Fibroblast of skin of left quadriceps (primary cell): ENCODE results near the gene IMP3.

Experiments used
- DNase-seq, 2 experiments: peaks; one replicate each; pipeline ENCODE4 v3.0.0-alpha.2; 2013; ENCODE audit warnings: low read depth in 2 of 2

IMP3 gene

GRCh38 chr15:75672646-75673425 is 32.8 kb upstream of the IMP3 start:
- DNase-seq: peak; percentile 57 to 67

DNA sequence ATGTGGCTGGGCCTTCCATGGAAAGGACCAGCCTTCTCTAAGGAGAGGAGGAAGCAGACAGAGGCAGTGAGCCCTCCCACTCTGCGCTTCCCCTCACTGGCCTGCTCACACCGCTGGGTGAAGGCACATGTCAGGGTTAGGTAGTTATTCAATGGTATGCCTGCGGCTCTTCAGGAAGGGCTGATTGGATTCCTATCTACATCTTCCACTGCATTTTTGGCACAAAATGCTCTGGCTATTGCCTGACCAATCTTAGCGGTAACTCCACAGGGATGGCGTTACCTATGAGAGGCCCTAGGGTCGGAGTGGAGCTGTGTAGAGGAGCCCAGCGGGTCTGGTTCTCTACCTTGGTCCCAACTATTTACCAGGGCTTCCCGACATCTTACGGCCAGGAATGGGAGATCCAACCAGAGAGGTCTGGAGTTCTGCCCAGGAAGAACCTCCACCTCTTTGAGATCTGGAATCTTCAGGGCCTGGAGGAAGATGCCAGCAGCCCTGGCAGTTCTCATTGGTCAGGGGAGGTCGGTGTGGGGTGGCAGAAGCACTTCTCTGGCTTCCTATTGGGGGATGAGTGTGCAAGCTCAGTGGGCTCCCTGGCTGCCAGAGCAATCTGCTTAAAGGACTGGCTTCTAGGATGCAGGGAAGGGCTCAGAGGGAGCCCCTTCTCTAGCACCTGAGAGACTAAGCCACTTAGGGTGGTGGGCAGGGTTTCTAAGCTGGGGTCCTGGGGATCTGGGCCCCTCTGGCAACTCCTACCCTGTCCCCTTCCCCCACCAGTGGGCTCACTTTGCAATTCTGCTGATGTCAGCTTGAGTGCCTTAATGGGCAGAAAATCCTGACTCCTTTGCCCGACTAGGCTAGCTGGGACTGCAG is 31.9 kb upstream of the IMP3 start:
- DNase-seq: no peak

- DNase-seq: no peak
These were observed 29.8 kb upstream of the IMP3 start for GRCh38 chr15:75669879-75670212.

DNA sequence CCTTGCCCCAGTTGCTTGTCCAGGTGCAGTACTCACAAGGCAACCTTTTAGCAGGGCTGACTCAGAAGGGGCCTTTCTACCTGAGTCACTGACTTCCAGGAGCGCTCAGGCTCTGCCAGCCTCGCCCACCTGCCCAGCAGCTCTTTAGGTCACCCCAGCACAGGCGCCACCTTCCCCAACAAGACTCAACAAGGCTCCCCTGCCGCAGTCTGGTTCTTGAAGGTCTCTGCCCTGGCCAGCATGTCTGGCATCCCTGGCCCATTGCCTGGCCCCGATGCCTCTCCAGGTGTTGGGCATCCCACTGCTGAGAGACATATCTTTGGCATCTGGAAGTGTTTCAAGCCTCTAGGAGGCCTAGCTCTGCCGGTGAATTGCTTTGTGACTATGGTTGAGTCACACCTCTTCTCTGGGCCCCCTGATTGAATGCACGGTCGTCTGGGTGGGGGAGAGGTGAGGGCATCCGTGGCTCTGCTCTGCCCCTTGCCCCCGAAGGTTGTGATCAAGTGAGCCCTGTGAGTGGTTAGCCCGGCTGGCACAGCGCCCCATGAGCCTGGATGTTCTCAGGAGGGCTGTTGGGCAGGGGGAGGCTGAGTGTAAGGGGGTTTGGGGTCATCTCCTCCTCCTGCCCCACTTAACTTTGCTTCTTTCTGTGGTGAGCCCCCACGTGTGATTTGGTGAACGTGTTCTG is 29.3 kb upstream of the IMP3 start:
- DNase-seq: no peak

GRCh38 chr15:75666823-75667501 is 26.9 kb upstream of the IMP3 start:
- DNase-seq: peak; percentile 97

DNA sequence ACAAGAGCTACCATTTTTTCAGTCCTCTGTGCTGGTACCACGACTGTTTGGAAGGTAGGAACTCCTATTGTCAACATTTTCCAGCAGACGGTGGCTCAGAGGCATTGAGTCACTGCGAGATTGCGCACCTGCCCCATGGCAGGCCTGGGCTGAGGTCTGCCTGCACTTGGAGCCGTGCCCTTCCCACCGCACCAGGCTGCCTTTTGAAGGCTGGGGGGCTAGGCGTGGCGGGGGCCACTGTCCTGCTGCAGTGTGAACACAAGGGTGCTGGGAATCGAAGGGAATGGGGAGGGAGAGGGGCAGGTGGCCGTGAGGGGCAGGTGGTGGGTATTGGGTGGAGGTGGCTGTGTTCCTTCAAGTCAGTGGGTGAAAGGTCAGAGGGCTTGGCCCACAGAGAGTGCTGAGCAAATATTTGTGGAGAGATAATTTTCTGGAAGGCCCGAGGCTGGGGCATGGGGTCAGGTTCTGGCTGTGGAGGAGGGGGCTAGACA is 24.0 kb upstream of the IMP3 start:
- DNase-seq: no peak

DNA sequence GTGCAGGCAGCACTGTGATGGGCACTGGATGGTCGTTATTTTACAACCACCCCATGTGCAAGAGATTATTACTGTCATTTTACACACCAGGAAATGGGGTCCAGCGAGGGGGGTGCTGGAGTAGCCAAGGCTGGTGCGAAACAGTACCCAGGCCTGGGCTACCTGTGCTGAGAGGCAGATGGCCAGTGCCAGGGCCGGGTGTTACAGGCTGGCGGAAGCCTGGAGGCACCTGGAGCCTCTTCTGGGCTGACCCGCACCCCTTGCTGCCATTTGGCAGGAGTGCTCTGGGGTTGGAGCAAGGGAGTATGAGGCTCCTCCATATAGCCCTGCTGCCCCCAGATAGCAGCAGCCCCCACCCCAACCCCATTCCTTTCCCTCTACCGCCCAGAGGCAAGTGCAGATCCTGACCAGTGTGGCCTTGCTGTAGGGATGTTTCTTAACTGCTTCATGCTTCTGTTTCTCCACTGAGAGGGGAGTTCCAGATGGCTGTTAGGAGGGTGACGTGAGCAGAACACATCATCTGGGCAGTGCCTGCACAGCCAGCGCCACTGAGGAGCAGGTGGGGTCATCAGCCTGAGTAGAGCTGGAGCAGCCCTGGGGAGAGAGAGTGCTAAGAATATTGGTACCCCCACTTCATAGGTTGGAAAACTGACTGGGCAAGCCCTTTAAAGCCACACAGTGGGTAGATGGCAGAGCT is 22.9 kb upstream of the IMP3 start:
- DNase-seq: no peak

DNA sequence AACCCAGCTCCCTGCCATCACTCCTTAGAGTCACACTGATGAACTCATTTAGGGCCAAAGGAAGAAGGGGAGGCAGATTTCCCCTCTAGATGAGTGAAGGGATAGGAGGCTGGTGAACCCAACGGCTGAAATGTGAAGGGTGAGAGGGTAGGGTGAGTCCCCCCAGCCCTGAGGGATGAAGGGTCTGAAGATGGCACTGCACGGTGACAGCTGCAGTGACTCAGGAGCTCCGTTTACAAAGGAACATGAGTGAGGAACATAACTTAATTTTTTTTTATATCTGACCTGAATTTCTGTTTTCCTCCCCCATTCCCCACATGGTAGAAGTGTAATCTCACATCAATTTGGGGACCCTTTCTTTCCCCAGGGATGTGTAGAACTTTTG is 21.7 kb upstream of the IMP3 start:
- no peak for DNase-seq

DNA sequence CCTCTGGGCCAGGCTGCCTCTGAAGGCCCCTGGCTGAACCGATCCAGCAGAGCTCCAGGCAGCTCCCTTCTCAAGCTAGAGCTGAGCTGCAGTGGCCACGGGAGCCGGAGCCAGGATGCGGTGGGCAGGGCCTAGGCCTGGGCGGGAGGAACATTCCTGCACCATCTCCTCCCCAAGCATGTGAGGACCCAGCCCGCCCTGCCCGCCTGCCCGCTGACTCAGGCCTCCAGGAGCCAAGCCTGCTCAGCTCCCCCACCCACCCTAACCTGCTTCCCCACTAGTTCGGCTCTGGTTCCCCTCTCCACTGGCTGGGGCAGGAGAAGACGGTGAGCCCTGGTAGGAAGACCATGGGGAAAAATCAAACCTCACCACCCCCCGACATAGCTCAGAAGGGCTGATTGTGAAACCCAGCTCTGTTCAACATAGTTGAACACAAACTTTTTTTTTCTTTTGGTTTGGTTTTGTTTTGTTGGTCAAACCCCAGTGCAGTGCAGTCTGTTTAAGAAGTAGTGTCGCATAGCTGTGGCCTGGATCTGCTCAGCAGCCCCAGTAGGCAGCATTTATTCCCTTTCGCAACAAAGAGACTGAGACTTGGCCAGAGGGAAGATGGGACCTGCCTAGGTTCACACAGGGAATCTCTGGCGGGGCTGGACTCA is 21.2 kb upstream of the IMP3 start:
- peak; percentile 83 to 84 for DNase-seq

- DNase-seq: no peak
These were observed 20.1 kb upstream of the IMP3 start for GRCh38 chr15:75659928-75660645.

- DNase-seq: no peak
These were observed 19.2 kb upstream of the IMP3 start for GRCh38 chr15:75659141-75659771.

- DNase-seq: no peak
These were observed 16.8 kb upstream of the IMP3 start for GRCh38 chr15:75656813-75657212.

- no peak for DNase-seq
These were observed 16.3 kb upstream of the IMP3 start for GRCh38 chr15:75656331-75656730.

DNA sequence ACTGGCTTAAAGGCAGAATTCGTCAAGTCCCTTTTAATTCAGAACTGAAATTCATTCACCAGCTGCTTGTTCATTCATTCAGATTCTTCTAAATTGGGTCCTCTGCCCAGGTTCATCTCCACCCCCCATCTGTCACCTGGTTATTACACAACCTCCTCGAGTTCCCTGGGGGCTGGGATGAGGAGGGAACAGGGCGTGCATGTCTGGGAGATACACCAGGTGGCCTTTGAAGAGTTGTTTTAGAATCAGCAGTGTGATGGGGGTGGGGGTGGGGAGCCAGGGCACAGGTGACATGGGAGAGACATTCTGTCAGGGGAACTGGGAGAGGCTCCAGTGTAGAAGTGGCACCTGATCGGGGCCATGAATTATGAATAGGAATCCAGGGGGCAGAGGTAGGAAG is 15.9 kb upstream of the IMP3 start:
- DNase-seq: no peak

DNA sequence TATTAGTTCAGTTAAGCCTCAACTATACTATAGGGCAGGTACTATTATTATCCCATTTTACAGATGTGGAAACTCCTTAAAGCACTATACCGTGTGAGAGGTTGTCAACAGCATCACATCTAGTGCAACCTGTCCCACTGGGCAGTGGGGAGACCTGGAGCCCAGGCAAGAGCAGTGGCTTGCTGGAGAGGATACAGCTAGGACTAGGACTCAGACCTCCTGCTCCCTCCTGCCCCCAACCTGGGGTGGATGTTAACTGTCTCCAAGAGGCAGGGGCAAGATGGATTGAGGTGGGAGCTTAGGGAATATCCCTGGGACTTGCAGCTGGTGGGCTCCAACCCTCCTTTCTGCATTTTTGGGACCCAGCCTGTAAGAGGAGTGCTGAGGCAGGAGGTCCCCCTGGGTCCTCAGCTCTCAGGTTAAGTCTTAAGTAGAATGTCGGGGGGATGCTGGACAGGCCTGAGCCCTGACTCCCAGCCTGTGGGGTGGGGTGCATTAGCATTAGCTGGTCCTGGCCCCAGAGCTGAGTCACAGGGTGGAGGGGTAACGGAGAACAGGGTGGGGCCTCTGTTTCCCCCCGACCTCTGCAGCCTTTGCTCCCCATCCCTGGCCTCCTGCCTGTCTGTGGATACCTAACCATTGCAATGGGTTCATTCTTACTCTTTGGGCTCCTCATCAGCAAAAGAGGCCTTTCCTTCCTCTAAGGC is 14.3 kb upstream of the IMP3 start:
- no peak for DNase-seq

- DNase-seq: no peak
These were observed 13.4 kb upstream of the IMP3 start for GRCh38 chr15:75653347-75653913.

DNA sequence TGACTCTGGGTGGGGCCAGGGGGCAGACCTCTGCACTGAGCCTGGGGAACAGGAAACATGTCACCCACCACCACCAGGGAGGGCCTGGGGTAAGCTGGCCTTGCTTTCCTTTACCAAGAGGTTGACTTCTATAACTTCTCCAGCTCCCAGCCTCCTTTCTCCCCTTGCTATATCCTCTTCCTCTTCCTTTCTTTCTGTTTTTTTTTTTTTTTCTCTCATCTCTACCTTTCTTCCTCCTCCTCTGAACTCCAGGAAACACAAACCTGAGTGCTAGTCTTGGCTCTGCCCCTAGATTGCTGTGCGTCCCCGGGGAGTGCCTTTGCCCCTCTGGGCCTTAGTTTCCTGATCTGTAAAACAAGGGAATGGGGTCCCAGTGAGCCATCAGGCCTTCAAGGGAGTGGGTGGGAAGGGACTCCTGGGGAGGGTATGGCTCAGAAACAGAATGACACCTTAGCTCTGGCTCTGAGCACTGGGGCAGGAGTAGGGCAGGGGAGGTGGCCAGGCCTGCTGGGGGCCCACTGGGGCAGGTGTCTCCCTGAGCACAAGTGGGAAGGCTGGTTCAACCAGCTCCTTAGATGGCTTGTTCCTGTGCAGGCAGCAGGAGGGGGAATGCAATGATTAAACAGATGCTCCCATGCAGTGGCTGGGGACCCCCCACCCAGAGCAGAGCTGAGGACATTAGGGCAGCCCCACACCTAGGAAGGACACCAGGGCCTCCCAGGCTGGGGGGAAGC is 12.0 kb upstream of the IMP3 start:
- DNase-seq: no peak
